CD4-positive, alpha-beta T cell treated with Interleukin-4 for 1 hour (primary cell): Measurements from ENCODE around the gene CMTM7.
"Not testable (repeated sequence)": the region's sequence is repeated elsewhere in the genome, so short reads cannot be mapped to it uniquely, and the experiment has no call there.

Source experiments
- DNase-seq, 2 donors: peaks; one replicate each; pipeline ENCODE4 v3.0.0-alpha.2; 2020 to 2022

The CMTM7 gene

DNA sequence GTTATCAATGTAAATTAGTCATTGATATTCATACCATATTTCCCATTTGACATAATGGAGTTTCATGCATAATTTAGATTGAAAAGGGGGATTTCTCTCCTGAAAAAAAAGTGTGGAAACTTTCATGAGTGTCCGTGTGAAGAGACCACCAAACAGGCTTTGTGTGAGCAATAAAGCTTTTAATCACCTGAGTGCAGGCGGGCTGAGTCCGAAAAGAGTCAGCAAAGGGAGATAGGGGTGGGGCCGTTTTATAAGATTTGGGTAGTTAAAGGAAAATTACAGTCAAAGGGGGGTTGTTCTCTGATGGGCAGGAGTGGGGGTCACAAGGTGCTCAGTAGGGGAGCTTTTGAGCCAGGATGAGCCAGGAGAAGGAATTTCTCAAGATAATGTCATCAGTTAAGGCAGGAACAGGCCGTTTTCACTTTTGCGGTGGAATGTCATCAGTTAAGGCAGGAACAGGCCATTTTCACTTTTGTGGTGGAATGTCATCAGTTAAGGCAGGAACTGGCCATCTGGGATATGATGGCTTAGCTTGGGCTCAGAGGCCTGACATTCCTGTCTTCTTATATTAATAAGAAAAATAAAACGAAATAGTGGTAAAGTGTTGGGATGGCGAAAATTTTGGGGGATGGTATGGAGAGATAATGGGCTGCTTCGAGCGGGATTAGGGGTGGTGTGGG is 69.3 kb downstream of the CMTM7 start:
- not testable (repeated sequence) for DNase-seq

DNA sequence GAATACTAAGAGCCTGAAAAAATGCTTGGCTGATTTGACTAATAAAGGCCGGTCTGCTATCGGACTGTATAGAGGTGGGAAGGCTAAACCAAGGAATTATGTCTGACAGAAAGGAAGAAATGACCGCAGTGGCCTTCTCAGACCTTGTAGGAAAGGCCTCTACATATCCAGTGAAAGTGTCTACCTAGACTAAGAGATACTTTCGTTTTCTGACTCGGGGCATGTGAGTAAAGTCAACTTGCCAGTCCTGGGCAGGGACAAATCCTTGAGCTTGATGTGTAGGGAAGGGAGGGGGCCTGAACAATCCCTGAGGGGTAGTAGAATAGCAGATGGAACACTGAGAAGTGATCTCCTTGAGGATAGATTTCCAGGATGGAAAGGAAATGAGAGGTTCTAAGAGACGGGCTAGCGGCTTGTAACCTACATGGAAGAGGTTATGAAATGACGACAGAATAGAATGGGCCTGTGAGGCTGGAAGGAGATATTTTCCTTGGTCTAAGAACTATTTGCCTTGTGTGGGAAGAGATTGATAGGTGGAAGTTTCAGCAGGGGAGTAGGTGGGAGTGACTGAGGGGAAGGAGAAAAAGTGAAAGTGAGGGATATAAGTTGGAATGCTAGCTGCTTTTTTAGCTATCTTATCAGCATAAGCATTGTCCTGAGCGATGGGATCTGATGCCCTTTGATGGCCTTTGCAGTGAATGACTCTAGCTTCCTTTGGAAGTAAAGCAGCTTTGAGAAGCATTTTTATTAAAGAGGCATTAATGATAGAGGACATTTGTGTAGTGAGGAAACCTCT is 70.7 kb downstream of the CMTM7 start:
- peak in 1 of 2 donors; percentile 66 for DNase-seq

DNA sequence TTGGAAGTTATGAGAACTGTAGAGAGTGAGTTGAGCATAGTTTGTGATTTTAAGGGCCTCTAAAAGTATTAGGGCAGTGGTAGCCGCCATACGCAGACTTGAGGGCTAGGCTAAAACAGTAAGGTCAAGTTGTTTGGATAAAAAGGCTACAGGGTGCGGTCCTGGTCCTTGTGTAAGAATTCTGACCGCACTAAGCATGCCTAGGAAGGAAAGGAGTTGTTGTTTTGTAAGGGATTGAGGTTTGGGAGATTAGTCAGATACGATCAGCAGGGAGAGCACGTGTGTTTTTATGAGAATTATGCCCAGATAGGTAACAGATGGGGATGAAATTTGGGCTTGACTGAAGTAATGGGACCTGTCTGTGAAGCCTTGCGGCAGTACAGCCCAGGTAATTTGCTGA is 71.8 kb downstream of the CMTM7 start:
- DNase-seq = not testable (repeated sequence)

DNA sequence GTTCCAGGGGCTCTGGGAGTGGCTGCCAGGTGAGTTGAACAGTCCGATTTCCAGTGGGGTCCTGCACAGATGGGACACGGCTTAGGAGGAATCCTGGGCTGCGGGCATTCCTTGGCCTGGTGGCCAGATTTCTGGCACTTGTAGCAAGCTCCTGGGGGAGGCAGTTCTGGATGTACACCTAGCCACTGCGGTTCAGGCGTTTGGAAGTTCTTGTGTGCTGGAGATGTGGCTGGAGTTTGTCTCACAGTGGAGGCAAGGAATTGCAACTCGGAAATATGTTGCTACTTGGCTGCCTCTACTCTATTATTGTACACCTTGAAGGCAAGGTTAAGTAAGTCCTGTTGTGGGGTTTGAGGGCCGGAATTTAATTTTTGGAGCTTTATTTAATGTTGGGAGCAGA is 73.1 kb downstream of the CMTM7 start:
- not testable (repeated sequence) for DNase-seq

DNA sequence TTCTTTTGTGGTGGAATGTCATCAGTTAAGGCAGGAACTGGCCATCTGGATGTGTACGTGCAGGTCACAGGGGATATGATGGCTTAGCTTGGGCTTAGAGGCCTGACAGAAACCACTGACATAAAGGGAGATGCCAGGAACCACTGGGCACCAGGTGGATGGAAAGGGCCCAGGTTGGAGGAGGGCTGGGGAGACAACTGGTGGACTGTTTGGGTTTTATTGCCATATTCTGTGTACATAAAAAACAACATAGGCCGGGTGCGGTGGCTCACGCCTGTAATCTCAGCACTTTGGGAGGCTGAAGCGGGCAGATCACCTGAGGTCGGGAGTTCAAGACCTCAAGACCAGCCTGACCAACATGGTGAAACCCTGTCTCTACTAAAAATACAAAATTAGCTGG is 75.2 kb downstream of the CMTM7 start:
- DNase-seq = not testable (repeated sequence)

DNA sequence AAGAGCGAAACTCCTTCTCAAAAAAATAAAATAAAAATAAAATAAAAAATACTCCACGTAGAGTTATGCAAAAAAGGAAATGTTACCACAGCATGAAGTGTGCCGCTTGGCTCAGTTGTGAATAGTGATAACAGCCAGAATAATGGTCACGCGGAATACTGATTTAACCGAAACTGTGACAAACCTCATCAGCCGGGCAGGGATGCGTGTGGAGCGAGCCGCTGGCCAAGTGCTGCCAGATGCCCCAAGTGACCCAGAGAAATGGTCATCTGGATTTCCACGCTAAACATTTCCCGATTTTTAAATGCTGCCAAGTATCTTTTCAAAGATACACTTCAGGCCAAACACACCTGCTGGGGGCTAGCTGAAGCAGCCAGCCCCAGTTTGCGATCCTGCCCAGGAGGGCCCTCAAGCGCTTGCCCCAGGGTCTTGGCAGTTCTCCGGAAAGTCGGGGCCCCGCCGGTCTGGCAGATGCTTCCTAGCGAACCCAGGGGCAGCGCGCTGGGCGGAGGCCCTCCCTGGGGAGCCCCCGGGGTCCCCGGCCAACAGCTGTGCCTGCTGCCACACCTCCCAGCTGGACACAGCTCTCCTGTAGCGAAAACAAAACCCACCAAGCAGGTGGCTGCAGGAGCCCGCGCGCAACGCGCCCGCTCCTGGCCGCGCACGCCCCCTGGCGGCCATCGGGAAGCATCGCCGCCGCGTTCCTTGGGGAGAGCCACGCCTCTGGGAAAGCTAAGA is 75.8 kb downstream of the CMTM7 start:
- DNase-seq = peak; percentile 74 to 76

DNA sequence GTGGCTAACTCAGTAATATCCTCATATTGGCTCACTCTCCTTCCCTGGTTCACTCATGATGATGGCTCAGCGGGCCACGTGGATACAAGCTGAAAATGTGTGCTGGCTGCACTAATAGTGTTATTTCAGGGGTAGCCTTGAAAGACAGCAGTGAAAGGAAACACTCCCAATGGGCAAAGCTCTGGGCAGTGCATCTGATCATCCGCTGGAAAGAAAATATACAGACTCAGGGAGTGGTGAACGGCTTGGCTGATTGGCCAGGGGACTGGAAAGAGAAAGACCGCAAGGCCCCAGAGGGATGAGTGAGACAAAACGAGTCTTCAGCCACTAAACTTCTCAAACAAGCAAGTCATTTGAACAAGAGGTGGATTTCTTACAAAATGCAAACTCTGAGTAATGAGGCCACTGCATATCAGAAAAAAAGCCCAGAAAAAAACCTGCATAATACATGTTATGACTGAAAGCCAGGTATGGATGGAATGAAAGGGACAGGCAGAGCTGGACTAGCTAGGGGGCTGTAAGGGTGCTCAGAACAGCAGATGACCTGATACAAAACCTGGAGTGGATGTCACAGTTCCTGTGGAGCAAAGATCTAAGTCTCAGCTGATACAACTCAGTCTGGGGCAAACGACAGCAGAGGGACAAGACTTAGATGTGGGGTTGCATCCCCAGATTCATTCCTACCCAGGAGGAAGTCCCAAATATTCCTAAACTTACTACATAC is 77.7 kb downstream of the CMTM7 start:
- DNase-seq = no peak

DNA sequence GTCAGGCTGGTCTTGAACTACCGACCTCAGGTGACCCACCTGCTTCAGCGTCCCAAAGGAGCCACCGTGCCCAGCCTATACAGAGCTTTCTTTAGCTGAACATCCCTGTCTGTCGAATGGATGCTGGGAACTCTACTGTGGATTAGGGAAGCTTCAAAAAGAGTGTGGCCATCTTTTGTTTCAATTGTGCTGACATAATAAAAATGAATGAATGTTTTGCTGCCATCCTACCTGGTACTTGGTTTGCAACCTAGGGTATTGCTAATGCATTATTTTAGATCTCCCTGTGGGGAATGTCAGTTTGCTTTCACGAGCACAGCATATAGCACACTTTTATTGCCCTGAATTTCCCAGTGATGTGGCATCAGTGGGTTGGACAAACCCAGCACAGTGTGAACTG is 78.7 kb downstream of the CMTM7 start:
- DNase-seq = no peak

DNA sequence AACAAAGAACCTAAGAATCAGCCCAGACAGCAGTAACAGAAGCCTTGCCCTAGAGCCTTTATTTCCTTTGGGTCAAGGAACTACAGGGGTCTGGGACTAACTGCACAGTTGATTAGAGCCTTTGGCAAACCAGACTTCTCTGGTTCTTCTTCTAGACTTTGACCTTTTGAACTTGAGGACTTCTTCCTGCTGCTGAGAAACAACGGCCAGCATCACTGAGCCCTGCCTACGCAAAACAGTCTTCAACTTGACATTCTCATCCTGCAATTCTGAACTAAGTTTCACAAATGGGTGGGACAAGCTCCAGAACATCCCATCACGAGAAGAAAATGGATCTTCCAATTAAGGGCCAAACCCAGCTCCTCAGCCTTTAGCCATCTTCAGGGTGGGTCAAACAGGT is 79.6 kb downstream of the CMTM7 start:
- no peak for DNase-seq

DNA sequence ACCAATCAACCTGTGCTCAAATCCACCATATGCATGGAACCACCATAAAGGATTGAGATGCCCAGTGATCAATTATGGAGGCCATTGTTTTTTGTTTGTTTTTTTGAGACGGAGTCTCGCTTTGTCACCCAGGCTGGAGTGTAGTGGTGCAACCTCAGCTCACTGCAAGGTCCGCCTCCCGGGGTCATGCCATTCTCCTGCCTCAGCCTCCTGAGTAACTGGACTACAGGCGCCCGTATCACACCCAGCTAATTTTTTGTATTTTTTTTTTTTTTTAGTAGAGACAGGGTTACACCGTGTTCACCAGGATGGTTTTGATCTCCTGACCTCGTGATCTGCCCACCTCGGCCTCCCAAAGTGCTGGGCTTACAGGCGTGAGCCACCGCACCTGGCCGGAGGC is 80.5 kb downstream of the CMTM7 start:
- DNase-seq = not testable (repeated sequence)

DNA sequence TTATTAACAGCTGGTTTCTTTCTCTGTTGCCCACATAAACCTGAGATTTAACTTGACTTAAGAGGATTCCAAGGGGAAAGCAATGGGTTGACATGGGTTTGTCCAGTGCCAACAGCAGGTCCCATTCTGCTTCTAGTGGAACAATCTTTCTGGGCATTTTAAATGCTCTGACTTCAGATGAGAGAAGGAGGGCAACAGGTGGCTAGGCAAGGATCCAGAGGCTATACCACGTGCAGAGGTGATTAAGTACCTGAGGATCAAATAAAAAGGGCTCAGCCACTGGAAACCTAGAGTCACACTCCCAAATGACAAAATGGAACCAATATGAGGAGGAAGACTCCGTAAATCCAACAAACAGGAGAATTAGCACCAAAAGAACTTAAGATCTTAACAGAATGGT is 82.5 kb downstream of the CMTM7 start:
- no peak for DNase-seq

DNA sequence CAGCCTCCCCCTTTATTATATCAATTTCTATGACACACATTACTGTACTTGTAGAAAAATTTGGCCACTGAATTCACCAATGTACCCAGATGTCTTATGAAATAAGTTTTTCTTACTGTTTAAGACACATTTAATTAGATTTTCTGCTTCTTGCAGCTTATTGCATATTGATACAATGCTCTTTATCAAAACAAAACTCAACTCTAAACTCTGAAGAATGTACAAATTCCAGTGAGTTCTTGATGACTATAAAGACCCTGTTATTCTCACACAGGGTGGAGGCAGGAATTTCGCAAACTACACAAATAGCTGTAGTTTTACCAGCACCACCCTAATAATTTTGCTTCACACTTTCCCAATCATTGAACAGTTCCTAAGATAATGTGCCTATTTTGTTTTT is 89.0 kb downstream of the CMTM7 start:
- no peak for DNase-seq

DNA sequence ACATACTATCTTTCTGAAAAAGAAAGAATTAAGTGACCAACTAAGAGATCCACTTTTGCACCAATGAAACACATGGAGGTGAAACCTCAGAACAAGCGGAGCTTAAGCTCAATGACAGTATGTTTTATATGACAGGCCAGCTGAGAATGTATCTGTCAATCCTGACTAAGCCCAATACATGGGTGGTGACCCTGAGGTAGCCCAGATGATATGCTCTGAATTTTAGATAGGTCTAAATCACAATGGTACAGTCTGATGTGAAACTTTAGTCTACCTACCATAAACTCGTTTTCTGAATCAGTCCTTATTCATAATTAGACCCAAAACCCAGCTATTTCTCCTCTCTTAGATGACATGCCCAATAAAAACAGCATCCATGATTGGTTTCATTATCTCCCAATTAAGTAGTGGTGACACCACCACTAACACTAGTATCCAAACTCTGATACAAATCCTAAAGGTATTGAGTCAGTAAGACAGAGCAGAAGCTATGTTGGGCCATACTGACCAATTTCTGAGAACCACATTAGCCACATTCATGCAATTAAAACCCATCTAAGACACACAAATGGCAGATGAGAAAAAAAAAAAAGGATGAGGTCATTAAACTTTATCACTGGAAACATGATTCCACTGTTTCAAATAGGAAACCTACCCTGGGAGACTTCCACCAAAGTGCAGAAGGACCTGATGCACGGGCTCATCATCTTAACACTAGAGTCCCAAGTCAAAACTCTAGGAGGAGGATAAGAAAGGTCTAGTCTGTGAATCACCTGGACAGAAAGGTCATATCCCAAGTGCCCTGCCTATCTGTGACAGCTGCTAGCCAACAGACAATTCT is 90.4 kb downstream of the CMTM7 start:
- no peak for DNase-seq

DNA sequence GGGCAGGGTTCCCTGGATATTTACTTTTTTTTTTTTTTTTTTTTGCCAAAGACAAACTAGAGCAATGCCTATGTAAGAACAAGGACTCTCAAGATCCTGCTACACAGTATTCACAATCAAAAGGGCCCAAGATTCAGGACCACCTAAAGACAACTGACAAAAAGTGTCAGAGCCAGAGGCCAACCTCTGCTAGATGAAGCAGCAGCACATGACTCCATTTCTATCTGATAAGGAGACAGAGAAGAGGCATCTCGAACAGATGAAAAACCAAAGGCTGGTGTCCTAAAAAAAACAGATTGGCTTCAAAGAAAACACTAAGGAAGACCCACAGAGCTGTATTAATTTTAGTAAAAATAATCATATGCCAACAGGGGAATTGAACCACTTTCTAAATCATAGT is 91.0 kb downstream of the CMTM7 start:
- no peak for DNase-seq

DNA sequence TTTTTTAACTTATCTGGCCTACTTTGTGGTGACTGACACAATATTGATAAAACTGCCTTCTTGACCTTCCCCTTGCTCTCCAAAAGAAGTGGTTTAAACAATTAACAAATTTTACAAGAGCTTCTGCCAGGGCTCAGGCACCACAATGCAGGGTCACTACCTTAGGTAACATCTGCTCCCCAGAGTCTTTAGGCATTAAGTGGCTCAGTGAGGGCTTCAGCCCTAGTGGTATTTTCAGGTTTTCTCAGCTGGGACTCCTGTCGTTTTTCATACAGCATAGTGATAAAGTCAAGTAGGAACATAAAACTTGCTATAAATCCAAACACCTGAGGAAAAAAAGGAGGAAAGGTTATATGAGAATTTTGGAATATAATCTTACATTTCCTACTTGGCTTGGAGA is 92.1 kb downstream of the CMTM7 start:
- DNase-seq = no peak

DNA sequence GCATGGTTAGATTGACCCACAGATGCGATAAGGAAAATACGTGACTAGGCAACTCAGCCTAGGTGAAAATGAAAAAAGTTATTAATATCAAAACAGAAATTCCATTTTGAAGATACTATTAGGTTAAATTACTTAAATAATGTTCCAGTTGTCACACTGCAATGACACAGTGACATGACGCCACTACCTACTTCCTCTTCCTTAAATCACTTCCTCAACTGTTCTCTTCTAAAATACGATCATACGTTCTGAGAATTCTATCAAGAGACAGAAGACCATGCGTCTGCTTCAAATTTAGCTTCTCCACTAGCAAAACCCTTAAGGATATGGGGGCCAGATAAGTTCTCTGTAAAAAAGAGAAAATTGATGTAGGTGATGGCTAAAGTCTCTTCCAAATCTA is 92.8 kb downstream of the CMTM7 start:
- peak in 1 of 2 donors; percentile 58 for DNase-seq

DNA sequence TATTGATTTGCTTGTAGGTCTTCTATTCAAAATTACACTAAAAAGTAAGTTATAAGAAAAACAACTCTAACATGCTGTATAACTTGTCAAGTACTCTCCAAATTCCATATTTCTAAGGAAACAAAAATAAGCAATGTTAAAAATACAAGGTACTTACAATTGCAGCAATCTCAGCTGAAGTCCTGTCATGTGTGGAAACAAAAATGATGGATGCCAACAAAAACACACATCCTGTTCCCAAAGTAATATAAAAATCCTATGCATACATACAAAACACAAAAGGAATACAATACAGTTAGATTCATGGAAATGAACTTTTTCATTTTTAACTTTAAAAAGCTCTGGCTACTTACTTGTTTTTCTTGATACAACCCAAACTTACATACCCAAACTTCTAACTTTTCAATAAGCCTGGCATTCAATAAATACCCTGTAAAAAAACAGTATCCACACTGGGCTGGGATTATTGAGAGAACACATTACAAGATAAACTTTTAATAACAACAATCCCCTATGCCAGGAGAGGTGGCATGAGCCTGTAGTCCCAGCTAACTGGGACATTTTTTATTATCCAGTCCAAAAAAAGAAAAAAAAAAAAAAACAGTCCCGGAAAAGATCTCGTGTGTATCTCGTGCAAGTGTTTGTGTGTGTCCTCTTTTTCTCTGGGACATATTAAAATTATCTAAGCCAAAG is 96.3 kb downstream of the CMTM7 start:
- no peak for DNase-seq

DNA sequence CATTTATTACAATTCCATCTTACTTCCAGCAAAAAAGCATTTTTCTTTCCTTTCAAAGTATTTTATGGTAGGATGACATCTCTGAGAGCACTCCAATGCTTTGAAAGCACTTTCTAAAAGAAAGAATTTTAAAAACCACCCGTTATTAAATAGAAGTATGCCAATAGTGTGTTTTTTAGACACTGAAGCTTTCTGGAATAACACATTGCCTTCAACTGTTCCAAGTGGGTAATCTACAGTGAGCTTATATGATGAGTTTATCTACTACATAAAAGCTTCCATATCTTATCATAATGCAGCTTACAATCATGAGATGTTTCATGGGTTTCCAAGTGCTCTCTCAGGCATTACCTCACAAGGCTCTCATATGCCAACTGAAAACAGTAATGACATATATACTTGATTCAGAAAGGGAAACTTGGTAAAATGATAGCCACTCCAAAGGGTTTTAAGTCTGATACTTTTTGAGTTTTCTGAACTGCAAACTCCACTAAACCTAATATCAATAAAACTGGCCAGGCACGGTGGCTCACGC is 96.9 kb downstream of the CMTM7 start:
- no peak for DNase-seq

DNA sequence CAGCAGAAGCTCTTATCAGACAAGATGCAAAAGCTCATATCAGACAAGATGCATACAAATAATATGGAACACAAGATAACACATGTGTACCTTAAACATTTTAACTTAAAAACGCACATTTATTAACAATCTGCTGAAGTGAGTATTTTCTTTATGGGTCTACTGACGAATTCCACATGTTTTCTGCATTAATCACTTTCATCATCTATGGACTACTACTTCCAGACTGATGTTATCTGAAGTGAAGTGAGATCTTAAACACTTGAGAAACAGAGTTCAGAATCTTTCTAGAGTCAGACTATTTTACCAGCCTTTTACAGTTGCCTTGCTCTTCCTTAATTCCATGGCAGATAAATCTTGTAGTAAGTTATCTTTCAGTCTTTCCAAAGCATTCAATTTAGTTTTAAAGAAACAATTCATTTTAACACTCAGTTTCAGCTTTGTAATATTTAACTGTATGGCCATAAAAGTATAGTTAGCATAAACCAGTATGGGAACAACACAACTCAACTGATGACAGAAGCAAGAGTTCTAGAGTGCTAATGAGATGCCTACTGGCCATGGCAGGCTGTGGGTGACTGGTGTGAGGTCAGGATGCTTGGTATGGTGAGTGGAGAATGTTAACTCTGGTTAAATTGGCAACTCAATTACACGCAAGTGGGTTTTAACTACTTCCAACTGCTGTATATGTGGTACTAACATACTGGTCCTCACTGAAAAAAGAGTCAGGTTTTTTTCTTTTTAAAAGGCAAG is 101.2 kb downstream of the CMTM7 start:
- DNase-seq = no peak
